Skin of body (tissue), 2 donors: Measurements from ENCODE around the gene SORCS2. TPM values are rescaled to one million over a fixed set of nuclear protein-coding genes. Genes with fewer than 3 reads are reported as not detected.

ENCODE experiments used
- DNase-seq: peaks from one replicate; lab custom pipeline; 2025; lab: John Stamatoyannopoulos, UW
- total RNA-seq: library from RNA; depleted of rRNA; stranded (reverse); fragments of >200 nt; gene quantifications from one replicate; pipeline ENCODE4 v1.2.3, GENCODE V29; 2014

SORCS2 gene
- total RNA-seq, 1 donor from 2014 or later, result 5.8 TPM

GRCh38 chr4:7185487-7186030 lies 6.8 kb upstream of the SORCS2 start:
- no peak for DNase-seq

GRCh38 chr4:7186031-7186430 lies 6.3 kb upstream of the SORCS2 start:
- no peak for DNase-seq

GRCh38 chr4:7186516-7187167 lies 5.7 kb upstream of the SORCS2 start:
- DNase-seq, result no peak

GRCh38 chr4:7187168-7187535 lies 5.2 kb upstream of the SORCS2 start:
- no peak for DNase-seq

- no peak for DNase-seq
These were observed 4.6 kb upstream of the SORCS2 start for GRCh38 chr4:7187691-7188090.

- DNase-seq, result no peak
These were observed 3.3 kb upstream of the SORCS2 start for GRCh38 chr4:7189066-7189465.

- no peak for DNase-seq
These were observed 2.7 kb upstream of the SORCS2 start for GRCh38 chr4:7189475-7190277.

GRCh38 chr4:7190278-7190594 lies 2.1 kb upstream of the SORCS2 start:
- DNase-seq, result no peak

GRCh38 chr4:7190691-7191545 lies 1.4 kb upstream of the SORCS2 start:
- DNase-seq, result no peak

GRCh38 chr4:7191546-7192251 lies 639 bp upstream of the SORCS2 start:
- no peak for DNase-seq

- peak; percentile 14 for DNase-seq
These were observed 956 bp downstream of the SORCS2 start for GRCh38 chr4:7193030-7193958.

GRCh38 chr4:7194251-7195140 lies 2.2 kb downstream of the SORCS2 start:
- no peak for DNase-seq

GRCh38 chr4:7195141-7195515 lies 2.8 kb downstream of the SORCS2 start:
- no peak for DNase-seq

GRCh38 chr4:7195546-7196287 lies 3.4 kb downstream of the SORCS2 start:
- peak; percentile 51 for DNase-seq

- no peak for DNase-seq
These were observed 3.9 kb downstream of the SORCS2 start for GRCh38 chr4:7196288-7196651.

GRCh38 chr4:7196736-7197135 lies 4.4 kb downstream of the SORCS2 start:
- no peak for DNase-seq

- no peak for DNase-seq
These were observed 5.6 kb downstream of the SORCS2 start for GRCh38 chr4:7197910-7198309.

- DNase-seq, result no peak
These were observed 6.2 kb downstream of the SORCS2 start for GRCh38 chr4:7198440-7199128.
